GM18507 (cell line): ENCODE results near the gene SLIRP.
"Not testable (repeated sequence)": the region's sequence is repeated elsewhere in the genome, so short reads cannot be mapped to it uniquely, and the experiment has no call there.

Experiments
- DNase-seq: peaks from one replicate; pipeline ENCODE4 v3.0.0; 2011; ENCODE audit warnings: low read depth; ENCODE audit not compliant: insufficient read length; ENCODE audit errors: extremely low spot score
- FAIRE-seq: peaks from 2 replicates; lab custom pipeline; 2011; peaks lifted over from hg19 to GRCh38; lab: Jason Lieb, UNC

Gene SLIRP

DNA sequence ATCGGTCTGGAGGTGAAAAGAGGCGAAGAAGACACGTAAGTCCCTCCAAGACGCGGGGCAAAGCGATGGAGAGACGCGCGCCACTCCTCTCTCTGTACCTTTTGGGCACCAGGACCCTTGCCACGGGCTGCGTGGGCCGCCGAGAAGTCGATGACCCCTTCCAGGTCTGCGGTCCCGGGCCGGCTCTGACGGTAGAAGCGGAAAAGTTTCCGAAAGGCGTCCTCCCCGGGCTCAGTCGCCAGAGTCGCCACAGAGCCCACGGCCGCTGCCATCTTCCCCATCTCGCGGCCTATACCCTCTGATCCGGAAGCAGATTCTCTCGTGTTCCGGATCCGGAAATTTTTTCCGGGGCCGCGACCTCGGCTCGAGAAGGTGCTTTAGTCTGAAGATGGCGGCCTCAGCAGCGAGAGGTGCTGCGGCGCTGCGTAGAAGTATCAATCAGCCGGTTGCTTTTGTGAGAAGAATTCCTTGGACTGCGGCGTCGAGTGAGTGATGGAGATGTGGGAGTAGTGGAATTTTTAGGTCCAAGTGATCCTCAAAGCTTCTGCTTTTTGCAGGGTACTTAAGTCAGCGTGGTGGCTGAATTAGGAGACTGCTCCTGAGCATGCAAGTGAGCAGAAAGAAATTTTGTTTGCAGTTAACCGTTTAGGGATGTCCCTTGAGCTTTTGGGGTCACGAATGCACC is at the start of gene SLIRP, which contains the start of gene ALKBH1:
Gene SLIRP (plus strand): TSS at position 380 of the 685 bp plus-strand sequence. CDS start 9 bp downstream, at position 389.
Gene ALKBH1 (minus strand): TSS at position 300 of the 685 bp plus-strand sequence. CDS start 19 bp downstream, at position 281.
- FAIRE-seq = peak; percentile 89

DNA sequence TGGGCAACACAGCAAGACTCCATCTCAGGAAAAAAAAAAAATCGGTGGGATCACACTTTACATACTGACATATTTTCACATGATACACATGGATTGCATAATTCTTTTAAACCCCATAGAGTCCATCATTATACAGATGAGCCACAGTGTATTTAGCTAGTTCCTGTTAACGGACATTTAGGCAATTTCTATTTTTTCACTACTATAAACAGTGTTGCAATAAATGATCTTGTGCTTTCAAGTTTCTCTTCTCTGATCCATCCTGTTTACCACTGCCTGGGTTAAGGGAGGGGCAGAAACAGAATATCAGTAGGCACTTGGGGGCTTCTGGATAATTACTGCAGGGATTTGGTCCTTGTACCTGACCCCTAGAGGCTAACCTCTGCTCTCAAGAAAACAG is 48.1 kb upstream of the SLIRP start:
- no peak for DNase-seq
- no peak for FAIRE-seq

More for the DNA sequence above, at the start of gene SLIRP, which contains the start of gene ALKBH1:
- peak; percentile 85 for DNase-seq

DNA sequence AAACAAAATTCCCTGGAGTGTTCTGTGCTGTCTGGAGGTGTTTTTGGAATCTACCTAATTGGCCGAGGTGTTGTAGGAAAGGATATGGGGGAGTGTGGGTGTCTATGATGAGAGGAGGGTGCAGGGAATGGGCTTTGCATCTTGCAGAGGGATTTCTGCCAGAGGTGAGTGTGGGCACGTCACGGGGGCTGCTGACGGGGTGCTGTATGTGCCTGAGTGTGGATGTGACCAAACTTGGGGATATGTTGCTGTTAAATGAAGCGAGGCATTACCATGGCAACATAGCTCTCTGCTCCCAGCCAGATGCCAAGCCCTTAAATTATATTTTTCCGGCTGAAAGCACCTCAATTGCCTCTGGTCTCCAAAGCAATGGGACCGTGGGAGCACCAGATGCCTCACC is 47.1 kb upstream of the SLIRP start:
- DNase-seq = no peak
- FAIRE-seq = no peak

DNA sequence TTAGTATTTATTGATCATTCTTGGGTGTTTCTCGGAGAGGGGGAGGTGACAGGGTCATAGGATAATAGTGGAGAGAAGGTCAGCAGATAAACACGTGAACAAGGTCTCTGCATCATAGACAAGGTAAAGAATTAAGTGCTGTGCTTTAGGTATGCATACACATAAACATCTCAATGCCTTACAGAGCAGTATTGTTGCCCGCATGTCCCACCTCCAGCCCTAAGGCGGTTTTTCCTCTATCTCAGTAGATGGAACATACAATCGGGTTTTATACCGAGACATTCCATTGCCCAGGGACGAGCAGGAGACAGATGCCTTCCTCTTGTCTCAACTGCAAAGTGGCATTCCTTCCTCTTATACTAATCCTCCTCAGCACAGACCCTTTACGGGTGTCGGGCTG is 46.3 kb upstream of the SLIRP start:
- FAIRE-seq, DNase-seq: not testable (repeated sequence)

DNA sequence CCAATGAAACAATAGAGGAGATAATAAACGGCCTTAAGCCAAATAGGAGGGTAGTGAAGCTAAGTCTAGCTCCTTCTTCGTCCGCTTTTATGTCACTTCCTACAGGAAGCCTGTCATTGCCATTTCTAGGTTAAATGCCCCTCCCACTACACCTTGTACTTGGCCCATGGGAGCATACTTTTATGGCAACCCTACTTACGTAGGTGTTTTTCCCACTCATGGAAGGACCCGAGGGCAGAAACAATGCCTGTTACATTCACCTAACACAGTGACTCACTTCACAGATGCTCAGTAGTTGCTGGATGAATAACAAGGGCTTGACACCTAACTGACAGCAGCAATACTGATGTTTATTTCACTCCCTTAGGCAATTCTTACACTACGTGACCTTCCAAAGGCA is 44.6 kb upstream of the SLIRP start:
- FAIRE-seq (no peak), DNase-seq (no peak)

DNA sequence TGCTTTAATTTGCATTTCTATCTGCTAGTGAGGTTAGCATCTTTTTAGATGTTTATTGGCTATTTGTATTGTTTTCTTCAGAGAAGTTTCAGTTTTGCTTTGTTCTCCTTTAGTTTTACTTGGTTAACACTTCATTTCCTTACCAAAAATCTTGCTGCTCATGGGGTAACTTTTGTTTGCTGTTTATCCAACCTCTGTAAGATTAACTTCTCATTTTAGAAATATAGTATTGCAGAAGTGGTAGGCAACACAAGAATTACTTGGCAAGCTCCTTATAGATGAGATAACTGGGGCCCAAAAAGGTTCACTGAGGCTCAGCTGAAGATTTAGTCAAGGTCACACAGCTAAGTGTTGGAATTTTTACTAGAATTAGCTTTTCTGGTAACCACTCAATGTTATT is 40.6 kb upstream of the SLIRP start:
- DNase-seq = no peak

DNA sequence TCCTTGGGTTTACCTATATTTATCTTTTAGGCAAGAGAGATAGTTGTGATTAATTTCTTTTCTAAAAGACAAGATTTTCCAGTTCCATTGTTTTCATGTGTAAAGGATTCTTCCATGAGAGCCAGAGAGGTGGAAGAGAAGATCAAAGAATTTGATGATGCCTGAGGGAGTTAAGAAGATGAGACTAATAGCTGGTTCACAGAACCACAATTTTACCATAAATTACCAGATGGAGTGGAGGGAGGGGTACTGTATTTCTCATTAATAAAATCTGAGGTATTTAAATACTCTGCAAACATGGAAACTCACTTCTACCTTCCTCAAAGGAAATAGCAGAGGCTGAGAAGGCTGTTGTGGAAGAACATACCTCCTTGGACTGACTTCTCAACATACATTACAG is 34.7 kb upstream of the SLIRP start:
- FAIRE-seq (no peak), DNase-seq (no peak)

More for the DNA sequence above, 40.6 kb upstream of the SLIRP start:
- no peak for FAIRE-seq

DNA sequence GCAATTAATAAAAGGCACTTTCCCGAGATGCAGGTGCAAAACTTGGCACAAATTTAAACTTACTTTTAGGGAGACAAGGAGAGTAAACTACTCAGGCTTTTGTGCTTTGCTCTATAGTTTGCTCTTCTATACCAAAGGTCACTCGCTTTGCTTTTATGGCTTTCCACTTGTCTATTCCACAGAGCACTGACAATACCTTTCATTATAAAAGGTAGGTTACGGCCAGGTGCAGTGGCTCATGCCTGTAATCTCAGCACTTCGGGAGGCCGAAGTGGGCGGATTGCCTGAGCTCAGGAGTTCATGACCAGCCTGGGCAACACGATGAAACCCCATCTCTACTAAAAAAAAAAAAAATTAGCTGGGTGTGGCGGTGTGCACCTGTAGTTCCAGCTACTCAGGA is 33.0 kb upstream of the SLIRP start:
- FAIRE-seq = no peak
- DNase-seq = no peak

DNA sequence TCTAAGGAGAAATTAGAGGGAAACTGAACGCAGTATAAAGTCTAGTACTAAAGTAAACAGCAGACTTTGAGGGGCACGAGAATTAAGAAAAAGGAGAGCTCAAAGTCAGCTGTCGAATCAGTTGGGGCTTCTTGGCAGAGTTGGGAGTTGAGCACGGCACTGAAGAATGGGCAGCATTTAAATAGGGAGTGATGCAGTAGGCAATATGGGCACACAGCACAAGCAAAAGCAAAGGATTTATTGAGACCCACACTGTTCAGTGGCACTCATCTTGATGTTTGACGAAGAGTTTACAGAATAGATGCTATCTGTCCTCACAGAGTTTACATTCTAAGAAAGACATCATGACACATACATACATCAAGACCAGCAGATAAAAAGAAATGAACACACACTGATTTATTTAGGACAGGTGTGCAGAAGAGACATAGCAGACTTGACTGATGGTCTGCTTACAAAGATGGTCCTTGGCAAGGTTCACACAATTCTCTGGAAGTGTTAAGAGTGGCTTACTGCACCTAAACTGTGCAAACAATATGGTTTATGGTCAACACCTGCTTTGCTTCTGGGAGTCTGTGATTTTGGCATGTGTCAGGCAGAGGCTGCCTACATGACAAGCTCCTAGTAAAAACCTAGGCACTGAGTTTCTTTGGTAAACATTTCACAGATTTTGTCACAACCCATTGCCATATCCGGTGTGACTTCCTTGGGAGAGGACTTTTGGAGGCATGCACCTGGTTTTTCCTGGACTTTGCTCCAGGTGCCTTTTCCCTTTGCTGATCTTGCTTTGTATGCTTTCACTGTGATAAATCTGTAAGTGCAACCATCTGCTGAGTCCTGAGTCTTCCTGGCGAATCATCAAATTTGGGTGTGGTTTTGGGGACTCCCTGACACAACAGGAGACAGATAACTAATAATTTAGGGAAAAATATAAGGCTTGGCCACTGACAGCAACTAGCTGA is 26.4 kb upstream of the SLIRP start:
- DNase-seq (no peak), FAIRE-seq (no peak)

DNA sequence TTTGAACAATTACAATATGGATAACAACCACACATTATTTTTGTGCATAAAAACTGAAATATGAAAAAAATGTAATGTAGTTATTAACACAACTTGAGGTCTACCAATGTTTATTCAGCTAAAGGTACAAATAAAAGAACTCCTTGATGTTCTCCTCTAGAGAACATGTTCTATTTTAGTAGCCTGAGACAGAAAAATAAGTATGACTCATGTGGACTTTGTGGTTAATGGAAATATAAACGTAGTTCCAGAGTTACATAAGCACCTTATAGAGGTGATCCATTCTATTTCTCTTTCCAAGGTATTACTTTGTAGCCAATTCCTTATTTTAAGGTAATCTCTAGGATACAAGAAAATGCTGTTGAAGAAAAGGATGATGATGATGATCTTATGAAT is 25.7 kb upstream of the SLIRP start:
- DNase-seq (no peak), FAIRE-seq (no peak)

DNA sequence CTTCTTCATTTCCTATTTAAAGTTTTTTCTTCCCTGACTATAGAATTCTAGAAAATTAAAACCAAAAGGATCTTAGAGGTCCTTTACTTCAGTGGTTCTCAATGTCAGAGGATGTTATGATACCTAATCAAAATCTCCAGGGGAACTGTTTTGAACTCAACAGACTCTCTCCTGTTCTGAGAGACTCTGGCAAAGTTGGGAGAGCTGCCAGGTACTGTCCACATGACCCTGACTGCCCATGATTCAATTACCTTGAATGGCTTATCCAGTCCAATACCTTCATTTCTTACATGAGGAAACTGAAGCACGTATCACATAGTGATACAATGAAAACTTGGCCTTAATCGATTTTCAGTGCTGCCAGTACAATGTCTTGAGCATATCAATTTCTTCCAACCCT is 16.6 kb upstream of the SLIRP start:
- no peak for FAIRE-seq
- no peak for DNase-seq

DNA sequence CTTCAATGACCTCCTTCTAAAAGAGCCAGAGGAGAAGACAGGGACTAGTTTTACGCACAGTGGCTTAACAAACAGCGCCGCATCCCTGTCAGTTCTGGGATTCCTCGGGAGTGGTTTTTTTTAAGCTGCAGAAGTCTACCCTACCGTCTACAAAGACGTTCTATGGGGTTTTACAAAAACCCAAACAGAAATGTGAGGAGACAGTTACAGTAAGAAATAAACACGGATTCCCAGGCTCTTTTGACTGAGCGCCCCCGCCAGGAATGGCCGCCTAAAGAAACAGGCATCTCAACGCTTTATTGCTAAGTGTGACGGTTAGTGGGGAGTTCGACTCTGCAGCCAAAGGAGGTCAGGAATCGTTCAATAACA is 564 bp upstream of the SLIRP start:
- no peak for DNase-seq

DNA sequence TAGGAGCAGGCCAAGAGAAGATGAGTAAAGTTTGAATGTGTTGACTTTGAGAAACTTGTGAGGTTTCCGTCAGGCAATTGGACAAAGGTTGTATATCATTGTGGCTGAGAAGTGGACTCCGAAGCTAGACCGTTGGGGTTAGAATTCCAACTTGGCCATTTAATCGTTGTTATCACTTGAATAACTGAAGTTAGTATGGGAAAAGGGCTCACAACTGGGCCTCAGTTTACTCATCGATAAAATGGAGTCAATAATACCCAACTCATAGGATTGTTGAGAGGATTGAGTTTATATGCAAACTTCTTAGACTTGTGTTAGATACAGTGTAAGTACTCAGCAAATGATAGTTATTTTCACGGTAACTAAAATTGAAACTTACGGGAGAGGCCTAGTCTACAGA is 846 bp downstream of the SLIRP start:
- FAIRE-seq (peak; percentile 62), DNase-seq (no peak)

More for the DNA sequence above, 564 bp upstream of the SLIRP start:
- peak; percentile 39 for FAIRE-seq

DNA sequence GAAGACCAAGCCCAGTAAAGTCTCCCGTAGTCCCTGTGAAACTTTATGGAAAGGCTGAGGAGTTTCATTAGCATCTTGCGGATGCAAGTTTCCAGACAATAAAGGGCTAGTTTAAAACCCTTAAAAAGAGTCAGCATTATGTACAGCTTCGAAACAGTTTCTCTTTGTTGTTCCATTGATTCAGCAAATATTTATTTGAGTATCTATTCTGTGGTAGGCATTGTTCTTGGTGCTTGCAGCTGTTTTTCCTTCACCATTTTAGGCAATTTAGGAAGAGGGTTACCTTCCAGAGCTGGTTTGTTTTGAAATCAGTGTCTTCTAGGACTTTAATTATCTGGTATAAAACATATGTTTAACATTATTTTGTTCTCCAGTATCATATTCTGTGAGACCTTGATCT is 1.5 kb downstream of the SLIRP start:
- DNase-seq (no peak), FAIRE-seq (no peak)

DNA sequence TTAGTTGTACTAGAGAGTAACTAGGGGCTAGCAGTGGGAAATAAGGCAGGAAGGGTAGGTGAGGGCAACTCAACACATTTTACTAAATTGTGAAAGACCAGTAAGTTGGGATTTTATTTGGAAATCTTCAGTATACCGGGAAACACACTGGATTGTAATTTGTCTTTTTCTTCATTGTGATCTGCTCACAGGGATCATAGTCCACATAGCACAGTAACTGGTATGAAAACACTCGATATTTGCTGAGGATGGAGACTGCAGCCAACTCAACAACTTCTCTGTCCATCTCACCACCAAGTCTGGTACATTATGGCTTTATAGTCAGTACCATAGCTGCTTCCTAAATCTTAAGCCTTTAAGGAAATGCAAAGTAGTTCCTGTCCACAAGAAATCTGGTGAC is 2.5 kb downstream of the SLIRP start:
- no peak for FAIRE-seq

DNA sequence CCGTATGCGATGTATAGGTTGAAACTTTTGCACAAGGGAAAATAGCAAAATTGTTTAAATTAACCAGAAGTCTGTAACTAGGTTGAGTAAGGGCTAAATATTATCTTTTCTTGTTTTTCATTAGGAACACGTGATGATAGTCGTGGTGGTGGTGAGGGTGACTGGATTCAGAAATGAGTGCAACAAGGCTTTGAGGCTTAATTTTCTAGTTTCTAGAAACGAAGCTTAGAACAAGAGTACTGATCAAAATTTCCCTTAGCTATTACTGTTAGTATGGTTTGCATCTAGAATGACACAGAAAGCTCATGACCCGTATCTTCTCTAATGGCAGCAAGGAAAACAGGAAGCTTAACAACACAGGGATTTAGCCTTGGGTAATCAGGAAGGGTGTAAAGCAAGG is 7.0 kb downstream of the SLIRP start:
- FAIRE-seq (no peak), DNase-seq (no peak)

More for the DNA sequence above, 2.5 kb downstream of the SLIRP start:
- no peak for DNase-seq

DNA sequence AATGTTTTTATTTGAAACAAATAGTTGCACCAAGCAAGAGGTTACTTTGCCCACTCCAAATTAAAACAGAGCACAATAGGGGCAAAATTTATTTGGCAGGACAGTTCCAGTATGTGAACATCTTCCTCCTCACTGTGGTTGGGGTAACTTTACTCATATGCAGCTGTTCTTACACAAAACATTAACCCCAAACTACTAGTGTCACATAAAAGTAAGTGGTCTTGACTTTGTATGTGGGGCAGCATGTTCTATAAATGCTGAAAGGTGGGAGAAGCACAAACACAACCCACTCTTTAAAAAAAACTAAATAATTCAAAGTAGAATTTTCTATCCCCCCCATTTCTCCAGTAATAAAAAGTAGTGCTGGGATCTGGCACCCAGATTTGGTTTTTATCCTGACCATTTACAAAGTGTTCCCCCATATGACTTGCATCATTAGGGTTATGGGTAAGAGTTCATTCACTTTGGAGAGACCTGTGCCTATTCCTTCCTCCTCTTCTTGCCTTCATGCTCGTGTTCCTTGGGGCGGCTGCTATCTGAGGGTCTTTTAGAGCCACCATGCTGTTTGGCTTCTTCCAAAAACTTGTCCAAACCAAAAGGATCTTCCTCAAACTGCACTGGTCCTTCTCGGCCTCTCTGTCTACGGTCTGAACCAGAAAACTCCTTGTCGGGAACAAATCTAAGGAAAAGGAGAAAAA is 9.9 kb downstream of the SLIRP start:
- FAIRE-seq = no peak
- no peak for DNase-seq

DNA sequence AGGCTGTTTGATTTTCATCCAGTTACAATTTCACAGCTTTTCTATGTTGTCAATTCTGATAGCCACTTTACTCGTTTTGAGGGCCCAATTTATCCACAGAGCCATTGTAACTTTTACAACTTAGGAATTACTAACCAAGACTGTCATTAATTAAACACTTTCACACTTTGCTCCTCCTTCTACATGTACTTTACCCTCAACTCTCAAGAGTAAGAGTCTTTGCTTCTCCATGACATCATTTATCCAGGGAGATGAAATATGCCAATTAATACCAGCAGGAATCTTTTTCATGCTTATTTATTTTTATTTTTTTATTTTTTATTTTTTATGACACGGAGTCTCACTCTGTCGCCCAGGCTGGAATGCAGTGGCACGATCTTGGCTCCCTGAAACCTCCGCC is 13.5 kb downstream of the SLIRP start:
- no peak for DNase-seq
- no peak for FAIRE-seq

DNA sequence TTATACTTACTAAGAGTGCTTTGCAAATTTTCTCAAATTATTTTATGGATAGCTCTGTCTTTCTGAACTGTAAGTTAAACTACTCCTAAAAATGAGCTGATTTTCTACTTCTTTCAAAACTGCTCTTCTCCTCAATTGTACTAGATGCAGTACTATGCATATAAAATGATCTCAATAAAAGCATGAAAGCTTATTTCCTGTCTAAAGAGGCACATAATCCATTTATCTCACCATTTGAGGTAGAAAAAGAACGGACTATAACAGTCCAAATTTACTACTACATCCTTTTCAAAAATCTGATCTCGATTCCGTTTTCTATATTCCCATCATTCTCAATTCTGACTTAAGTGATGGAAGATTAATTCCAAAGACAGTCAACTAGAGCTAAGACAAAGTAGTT is 14.4 kb downstream of the SLIRP start:
- DNase-seq (no peak), FAIRE-seq (no peak)

DNA sequence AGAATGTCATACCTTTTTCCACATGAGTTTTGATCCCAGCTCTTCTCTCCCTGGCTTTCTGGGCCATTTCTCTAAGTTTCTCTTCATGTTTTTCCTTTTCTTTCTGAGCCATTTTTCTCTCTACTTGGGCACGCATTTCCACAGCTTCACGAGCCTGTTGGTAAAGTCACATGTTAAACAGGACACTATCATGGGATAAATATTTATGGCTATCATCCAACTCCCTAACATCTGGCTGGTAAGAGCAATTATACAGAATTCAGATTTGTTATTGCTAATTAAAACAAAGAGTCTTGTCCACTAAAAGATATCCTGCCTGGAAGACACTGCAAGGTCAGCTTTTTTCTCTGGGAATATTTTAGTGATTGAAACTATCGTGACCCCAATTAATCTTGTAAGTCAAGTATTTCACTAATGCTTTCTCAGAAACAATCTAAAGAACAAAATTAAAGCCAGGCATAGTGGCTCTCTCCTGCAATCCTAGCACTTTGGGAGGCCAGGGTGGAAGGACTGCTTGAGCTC is 23.1 kb downstream of the SLIRP start:
- DNase-seq (no peak), FAIRE-seq (no peak)
